HuH-7.5 (cell line): Measurements from ENCODE around the gene RAB11FIP5.
"Not testable (repeated sequence)": the region's sequence is repeated elsewhere in the genome, so short reads cannot be mapped to it uniquely, and the experiment has no call there.

Source experiments
- DNase-seq: peaks from one replicate; pipeline ENCODE4 v3.0.0; 2011; ENCODE audit warnings: low spot score

Gene RAB11FIP5

GRCh38 chr2:73069041-73069854 is 43.5 kb downstream of the RAB11FIP5 start:
- DNase-seq: no peak

- no peak for DNase-seq
Measured at GRCh38 chr2:73068147-73068546, 44.6 kb downstream of the RAB11FIP5 start.

DNA sequence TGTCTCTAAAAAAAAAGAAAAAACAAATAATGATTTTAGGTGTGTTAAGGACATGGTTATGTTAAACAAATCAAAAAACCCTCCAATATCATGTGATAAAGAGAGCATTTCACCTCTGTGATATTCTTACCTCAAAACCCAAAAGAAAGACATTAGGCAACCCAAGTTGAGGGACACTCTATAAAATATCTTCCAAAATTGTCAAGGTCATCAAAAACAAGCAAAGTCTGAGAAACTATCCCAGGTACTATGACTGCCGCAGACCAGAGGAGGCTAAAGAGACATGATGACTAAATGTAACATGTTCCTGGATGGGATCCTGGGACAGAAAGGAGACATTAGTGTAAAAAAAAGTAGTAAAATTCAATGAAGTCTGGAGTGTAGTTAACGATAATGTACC is 45.7 kb downstream of the RAB11FIP5 start:
- no peak for DNase-seq

GRCh38 chr2:73065070-73065469 is 47.7 kb downstream of the RAB11FIP5 start:
- not testable (repeated sequence) for DNase-seq

DNA sequence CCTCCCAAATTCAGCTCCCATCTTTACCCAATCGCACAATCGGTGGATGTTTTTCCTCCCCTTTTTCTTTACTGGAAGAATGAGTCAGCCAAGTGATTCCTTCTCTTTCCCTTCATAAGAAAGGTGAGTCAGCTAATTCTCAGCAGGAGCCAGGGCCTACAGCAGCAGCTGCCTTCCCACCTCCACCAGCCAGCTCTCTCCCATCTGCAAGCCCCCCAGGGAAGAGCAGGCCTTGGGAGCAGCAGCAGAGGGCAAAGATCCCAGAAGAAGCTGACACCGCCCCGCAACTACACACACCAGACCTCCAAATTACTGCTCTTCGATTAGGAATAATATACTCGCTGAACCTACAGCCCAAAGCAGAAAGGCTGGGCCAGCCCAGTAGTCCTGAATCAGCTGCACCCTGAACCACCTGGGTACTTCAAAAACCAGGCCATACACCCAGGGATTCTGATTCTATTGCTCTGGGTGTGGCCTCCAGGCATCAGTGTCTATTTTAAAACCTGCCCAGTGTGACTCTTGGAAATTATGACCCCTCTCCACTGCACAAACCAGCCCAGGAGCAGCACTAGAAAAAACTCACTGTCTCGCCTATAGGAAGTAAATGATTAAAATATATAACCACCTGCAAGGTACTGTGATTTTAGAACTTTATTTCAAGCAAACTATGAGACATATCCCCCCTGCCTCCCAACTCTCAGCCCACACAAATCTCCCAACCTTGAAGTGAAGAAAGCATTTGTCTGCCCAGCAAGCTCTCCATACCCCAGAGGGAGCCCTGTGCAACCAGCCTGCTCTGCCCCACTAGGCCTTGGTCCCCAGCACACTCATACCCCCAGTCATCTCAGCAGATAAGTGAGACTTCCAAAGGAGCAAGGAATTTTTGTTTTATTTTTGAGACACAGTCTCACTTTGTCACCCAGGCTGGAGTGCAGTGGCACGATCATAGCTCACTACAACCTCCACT is 48.6 kb downstream of the RAB11FIP5 start:
- DNase-seq: no peak

- DNase-seq: no peak
Measured at GRCh38 chr2:73063472-73063871, 49.3 kb downstream of the RAB11FIP5 start.

DNA sequence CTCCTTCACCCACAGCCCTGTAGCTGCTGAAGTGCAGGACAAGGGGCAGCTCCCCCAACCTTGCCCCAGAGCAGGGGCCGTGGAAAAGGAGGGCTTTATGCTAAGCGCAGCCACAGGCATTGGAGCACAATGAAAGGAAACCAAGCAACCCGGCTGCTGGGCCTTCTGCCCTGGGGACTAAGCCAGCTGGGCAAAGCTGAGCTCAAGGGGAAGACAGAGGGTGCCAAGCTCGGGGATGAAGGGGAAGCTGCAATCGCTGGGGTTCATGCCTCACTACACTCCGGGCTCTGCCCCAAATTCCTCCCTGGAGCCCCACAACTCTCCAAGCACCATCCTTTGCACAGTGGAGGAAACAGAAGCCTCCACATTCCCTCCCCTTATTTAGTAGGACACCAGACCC is 53.6 kb downstream of the RAB11FIP5 start:
- no peak for DNase-seq

DNA sequence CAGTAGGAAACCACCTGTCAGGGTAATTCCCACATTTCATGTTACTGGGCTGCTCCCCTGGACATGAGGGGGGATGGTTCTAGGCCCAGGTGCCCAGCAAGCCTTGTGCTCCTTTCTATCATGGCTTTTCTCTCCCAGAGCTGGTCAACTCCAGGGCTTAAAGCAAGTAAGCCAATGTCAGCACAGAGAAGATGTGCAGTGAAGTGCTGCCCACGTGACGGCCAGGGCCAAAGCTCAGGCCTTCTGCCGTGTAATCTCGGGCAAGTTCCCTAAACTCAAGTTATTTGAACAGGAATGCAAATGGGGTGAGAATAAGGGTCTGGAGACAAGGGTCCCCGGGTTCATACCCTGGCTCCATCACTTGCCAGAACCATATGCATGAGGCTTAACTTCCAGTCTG is 57.8 kb downstream of the RAB11FIP5 start:
- DNase-seq: no peak

- DNase-seq: no peak
Measured at GRCh38 chr2:73053316-73054114, 59.2 kb downstream of the RAB11FIP5 start.

DNA sequence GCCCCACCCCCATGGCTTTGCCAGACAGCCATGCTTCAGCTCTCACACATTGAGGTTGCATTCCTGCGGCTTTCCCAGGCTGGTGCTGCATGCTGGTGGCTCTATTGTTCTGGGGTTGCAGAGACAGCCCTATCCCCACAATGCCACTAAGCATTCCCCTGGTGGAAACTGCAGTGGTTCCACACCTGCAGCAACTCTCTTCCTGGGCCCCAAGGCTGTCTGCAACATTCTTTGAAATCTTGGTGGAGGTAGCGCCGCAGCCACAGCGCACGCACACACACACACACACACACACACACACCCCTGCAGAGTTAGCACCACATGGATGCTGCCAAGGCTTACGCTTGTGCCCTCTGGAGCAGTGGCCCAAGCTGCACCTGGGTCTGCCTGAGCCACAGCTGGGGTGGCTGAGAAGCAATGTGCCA is 62.6 kb downstream of the RAB11FIP5 start:
- DNase-seq: no peak

GRCh38 chr2:73043929-73044832 is 68.6 kb downstream of the RAB11FIP5 start:
- DNase-seq: no peak

- DNase-seq: no peak
Measured at GRCh38 chr2:73043276-73043675, 69.5 kb downstream of the RAB11FIP5 start.

GRCh38 chr2:73037947-73038585 is 74.7 kb downstream of the RAB11FIP5 start:
- DNase-seq: no peak

DNA sequence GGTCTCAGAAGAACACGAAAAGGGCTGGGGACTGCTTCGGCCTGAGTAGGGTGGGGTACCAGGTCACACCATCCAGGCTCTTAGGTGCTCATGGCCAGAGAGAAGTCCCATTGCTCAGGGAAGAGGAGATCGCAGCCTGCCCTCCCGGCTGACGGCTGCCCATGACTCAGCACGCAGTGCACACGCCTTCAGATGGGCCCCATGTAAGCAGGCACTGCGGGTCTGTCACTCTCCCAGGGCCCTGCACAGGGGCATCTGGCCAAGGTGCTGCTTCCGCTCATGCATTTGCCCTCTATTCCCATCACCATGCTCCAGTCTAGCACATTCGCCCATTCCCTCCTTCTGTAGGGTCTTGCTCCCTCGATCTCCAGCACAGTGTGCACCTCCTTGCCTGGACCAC is 76.0 kb downstream of the RAB11FIP5 start:
- no peak for DNase-seq

- no peak for DNase-seq
Measured at GRCh38 chr2:73035899-73036711, 76.6 kb downstream of the RAB11FIP5 start.

DNA sequence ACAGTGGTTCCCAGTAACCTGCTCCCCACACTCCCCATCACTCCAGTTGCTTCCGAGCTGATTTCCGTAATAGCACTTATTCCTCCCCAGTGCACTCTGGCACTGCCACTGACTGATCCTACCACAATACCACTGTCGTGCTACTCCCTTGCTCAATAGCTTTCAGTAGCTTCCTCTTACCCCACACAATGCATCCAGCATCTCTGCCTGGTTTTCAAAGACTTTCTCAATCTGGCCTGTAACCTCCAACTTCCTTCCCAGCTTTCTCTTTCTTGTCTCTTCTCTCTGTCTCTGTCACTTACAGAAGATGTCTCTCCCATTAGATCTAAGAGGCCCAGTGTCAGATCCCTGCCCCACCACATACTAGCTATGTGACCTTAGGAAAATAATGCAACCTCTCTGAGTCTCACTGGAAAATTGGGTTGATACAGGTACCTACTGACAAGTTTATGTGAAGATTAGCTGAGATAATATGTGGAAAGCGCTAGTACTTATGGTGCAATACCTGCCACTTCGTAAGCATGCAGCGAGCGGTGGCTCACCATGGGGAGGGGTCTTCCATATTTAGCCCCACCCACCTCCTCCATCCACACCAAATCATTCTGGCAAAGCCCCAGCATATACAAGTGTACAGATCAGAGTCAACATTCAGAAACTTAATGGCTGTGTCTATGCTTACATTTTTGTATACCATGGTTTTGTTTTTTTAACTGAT is 77.9 kb downstream of the RAB11FIP5 start:
- DNase-seq: no peak

DNA sequence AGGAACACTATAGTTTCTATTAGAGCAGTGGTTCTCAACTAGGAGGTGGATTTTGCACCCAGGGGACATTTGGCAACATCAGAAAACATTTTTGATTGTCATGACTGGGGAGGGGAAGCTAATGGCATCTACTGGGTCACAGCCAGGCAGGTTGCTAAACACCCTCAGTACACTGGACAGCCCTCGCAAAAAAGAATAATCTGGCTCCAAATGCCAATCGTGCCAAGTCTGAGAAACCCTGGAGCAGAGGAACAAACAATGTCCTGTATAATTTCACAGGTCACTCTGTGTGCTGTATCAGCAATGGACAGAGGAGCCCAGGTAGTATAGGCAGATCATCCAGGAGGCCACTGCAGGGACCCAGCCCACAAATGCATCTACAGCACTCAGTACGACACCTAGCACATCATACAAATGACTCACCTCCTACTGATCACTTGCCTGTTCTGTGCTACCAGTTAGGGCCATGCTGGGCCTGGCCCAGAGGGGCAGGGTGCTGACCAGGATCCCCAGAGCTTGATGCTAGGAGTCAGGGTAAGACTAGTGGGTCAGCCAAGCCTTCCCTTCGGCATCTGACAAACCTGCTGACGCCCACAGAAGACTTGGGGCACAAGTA is 78.9 kb downstream of the RAB11FIP5 start:
- no peak for DNase-seq

GRCh38 chr2:73033142-73033765 is 79.5 kb downstream of the RAB11FIP5 start:
- DNase-seq: no peak
